AG10803 (cell line): ENCODE data around the gene PKP3.
A peak's percentile ranks its signal among the peaks of the same experiment; 100 is the strongest.

Experiments used
- DNase-seq: peaks from one replicate; pipeline ENCODE4 v3.0.0; 2010; ENCODE audit warnings: low read depth
- H3K4me3 ChIP-seq: 2 replicates; pipeline ENCODE4 v1.5.1; 2011; ENCODE audit warnings: mild to moderate bottlenecking, low read length, control low read depth
- TF ChIP-seq, protein P1 (sequence below): conservative IDR thresholded peaks from 2 replicates; pipeline ENCODE4 v1.5.1; 2011; ENCODE audit warnings: mild to moderate bottlenecking, low read length, control low read depth, inconsistent platforms

PKP3 gene

DNA sequence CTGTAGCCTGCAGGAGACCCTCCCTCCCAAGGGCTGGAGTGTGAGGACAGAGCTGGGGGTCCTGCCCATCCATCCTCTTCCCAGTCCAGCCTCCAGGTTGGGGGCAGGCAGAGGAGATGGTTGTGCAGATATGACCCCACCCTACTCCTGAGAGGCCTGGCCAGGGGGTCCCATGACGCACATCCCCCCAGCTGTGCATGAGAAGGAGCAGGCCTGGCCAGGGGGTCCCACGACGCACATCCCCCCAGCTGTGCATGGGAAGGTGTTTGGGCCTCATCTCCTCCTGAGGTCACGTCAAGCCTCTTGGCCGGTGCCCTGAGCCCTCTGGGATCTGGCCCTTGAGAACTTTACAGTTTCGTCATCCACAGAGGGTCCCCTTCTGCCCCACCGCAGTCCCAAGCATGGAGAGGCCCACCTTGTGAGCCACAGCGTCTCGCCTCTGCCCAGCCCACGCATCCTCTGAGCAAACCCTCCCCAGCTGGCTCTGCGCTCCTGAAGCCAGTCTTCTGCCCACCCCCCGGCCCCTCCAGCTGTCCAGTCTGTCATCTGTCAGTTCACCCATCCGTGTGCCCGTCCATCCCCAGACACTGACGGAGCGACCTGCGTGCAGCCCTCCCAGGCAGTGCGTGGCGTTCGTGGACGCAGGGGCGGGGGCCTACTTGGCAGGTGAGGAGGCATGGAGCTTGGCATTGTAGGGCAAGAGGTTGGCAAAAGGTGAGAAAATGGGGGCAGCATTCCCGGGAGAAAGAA lies 45.5 kb downstream of the PKP3 start:
- H3K4me3 ChIP-seq = no peak overlapping the region
- TF ChIP-seq, protein P1, sequence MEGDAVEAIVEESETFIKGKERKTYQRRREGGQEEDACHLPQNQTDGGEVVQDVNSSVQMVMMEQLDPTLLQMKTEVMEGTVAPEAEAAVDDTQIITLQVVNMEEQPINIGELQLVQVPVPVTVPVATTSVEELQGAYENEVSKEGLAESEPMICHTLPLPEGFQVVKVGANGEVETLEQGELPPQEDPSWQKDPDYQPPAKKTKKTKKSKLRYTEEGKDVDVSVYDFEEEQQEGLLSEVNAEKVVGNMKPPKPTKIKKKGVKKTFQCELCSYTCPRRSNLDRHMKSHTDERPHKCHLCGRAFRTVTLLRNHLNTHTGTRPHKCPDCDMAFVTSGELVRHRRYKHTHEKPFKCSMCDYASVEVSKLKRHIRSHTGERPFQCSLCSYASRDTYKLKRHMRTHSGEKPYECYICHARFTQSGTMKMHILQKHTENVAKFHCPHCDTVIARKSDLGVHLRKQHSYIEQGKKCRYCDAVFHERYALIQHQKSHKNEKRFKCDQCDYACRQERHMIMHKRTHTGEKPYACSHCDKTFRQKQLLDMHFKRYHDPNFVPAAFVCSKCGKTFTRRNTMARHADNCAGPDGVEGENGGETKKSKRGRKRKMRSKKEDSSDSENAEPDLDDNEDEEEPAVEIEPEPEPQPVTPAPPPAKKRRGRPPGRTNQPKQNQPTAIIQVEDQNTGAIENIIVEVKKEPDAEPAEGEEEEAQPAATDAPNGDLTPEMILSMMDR = no peak
- no peak for DNase-seq

DNA sequence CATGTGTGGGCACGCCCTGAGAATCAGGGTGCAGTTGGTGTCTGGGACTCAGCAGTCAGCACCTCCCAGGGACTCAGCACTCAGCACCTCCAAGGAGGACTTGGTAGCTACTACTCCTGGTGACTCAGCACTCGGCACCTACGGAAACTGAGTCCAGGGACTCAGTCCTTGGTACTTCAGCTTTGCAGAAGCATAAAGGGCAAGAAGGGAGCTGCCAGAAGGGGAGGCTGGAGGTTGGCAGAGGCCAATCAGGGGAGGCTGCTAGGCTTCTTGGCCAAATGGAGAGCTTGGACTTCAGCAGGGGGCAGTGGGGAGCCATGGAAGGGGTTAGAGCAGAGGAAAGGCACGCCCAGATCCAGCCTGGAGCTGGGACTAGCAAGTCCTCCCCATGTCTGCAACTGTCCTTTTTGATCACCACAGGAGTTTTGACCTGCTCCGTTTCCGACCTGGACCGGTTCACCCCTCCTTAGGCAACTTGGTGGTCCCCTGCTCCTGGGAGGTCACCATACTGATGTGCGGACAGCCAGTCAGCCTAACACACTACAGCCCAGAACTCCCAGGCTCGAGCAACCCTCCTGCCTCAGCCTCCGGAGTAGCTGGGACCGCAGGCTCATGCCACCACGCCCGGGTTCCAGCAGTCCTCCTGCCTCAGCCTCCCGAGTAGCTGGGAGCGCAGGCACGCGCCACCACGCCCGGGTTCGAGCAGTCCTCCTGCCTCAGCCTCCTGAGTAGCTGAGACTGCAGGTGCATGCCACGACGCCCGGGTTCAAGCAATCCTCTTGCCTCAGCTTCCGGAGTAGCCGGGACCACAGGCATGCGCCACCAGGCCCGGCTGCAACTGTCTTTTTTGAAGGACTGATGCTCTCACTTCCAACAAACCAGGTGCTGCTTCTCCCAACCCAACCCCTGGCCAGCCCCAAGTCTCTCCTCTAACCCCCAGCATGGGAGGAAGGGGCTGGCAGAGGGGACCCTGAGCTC lies 46.3 kb downstream of the PKP3 start:
- TF ChIP-seq, protein P1 = peak; percentile 10; the same call in 1 of the 2 replicates
- no peak overlapping the region for H3K4me3 ChIP-seq
- no peak for DNase-seq

DNA sequence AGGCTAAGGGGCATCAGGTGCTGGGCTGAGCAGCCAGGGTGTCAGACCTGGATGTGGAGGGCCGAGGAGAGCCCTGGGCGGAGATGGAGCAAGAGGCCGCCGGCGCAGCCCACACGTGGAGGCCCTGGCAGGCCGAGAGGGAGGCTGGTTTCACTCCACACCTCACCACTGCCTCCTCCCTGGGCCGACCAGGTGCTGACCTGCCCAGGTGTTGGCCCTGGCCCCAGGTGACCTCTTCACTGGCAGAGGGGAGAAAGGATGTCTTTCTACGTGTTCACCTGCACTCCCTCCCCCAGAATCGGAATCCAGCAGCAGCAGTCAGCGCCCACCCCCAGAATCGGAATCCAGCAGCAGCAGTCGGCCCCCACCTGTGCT lies 47.0 kb downstream of the PKP3 start:
- DNase-seq = no peak
- TF ChIP-seq, protein P1 = no peak
- no peak overlapping the region for H3K4me3 ChIP-seq

DNA sequence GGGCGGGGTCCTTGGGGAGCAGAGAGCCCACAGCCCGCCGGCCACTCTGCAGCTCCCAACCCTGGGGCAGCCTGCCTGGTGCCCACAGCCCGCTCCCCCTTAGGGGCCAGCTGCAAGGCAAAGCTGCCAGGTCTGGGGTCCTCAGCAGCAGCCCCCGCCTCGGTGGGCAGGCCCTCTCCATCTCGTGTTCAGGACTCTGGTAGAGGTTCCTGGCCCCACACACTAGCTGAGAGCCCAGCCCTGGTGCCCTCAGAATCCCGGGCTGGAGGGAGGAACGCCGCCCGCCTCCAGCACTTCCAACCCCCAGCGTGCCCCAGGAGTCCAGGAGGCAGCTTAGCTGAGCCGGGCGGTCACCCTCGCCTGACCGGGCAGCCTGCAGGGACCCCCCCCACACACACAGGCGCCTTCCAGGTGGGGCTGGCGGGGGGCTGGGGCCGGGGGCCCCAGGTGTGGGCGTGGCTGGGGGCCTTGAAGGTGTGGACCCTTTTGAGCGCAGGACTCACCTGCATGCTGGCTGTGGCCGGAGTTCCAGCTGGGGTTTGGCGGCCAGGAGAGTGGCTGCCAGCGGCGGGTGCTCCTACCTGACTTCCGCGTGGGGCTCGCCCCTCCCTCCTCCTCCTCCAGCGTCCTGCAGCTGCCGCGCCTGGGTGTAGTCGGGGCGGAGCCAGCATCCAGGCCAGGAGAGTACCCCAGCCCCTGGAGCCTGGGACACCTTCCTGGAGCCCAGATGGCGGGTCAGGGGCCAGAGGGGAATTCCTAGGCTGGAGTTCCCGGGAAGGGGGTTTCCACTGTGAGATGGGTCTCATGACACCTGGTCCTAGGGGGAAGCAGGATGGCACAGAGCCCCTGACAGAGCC lies 47.6 kb downstream of the PKP3 start, which contains the start of gene ANO9:
Gene ANO9 (minus strand): TSS at position 594 of the 857 bp plus-strand sequence. CDS start 85 bp downstream, at position 509.
- DNase-seq = no peak
- TF ChIP-seq, protein P1 = no peak
- no peak within 1 kb of the TSS for H3K4me3 ChIP-seq

DNA sequence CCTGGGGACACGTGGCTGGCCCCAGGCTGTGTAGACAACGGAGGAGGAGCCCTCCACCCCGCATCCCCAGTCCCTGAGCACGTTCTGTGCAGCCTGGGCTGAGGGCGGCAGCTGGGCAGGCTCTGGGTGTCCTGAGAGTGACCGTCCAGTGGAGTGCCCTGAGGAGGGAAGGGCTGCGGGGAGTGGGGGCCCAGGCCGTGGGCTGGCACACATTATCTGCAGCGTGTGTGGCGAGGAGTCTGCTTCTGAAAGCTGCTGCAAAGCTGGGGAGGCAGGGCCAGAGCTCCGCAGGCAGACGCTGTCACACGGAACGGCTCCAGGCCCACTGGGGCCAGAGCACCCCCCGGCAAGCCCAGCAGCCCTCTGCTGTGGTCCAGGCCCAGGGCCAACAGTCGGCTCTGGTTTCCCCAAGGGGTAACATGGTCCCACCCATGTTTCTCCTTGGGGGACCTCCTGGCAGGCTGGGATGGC lies 48.6 kb downstream of the PKP3 start:
- no peak for DNase-seq
- TF ChIP-seq, protein P1 = no peak
- no peak overlapping the region for H3K4me3 ChIP-seq

DNA sequence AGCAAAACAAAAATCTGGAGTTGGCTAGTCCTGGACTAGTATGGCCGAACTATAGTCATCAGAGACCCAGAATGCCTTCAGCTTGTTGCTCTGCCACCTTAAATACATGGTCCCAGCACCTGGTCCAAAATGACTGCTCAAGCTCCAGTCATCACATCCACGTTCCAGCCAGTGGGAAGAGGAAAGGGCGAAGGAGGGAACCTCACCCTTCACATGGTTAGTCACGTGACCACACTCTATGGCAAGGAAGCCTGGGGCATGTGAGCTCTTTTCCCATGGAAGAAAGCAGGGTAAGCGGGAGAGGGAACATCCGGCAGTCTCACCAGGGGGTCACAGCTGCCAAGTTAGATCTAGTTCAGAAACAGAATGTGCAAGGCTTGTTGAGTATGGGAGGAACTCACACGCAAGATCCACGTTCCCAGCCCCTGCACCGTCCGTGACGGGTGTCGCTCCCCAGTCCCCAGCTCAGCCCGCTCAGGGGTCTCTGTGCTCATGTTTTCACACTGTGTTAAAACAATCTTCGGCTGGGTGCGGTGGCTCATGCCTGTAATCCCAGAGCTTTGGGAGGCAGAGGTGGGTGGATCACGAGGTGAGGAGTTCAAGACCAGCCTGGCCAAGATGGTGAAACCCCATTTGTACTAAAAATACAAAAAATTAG lies 49.7 kb downstream of the PKP3 start:
- DNase-seq = peak; percentile 41
- TF ChIP-seq, protein P1 = no peak
- no peak overlapping the region for H3K4me3 ChIP-seq
